HCT116 (cell line): ENCODE results near the gene KLF11.

ENCODE experiments used
- CTCF ChIP-seq, 3 experiments: fragments of 200-600 bp in 1 of 3; sonication (generic) in 1 of 3; IDR thresholded peaks in 2 of 3; conservative IDR thresholded peaks in 1 of 3; 2 replicates each; pipeline ENCODE4 v1.5.1; 2012 to 2017; ENCODE audit warnings: low read depth in 2 of 3, low read length in 2 of 3, antibody characterized with exemption in 1 of 3, borderline replicate concordance in 1 of 3, control low read depth in 1 of 3, mild to moderate bottlenecking in 1 of 3, mixed read lengths in 1 of 3, mixed run types in 1 of 3, moderate library complexity in 1 of 3; ENCODE audit not compliant: insufficient read depth in 1 of 3
- POLR2A ChIP-seq: IDR thresholded peaks from 2 replicates; pipeline ENCODE4 v1.7.0; 2011; ENCODE audit warnings: borderline replicate concordance; ENCODE audit not compliant: insufficient read depth, insufficient read length; ENCODE audit errors: extremely low read depth
- SIN3A ChIP-seq: IDR thresholded peaks from 2 replicates; pipeline ENCODE4 v1.6.1; 2012; ENCODE audit warnings: low read depth
- ZNF274 ChIP-seq: fragments of 200-500 bp; sonication (Bioruptor generic); IDR thresholded peaks from 2 replicates; pipeline ENCODE4 v1.6.1; 2014; ENCODE audit warnings: mild to moderate bottlenecking, low read depth, low read length, inconsistent platforms

GRCh38 chr2:10007435-10007834 is 35.9 kb upstream of the KLF11 start:
- no peak for TF ChIP-seq CTCF (IDR thresholded peaks at IDR 0.05 in 2 of 3, conservative IDR thresholded peaks at IDR 0.05 in 1 of 3; ENCODE audit: borderline replicate concordance in 1 of 3, insufficient read depth in 1 of 3, low read depth in 2 of 3, low read length in 2 of 3)
- TF ChIP-seq POLR2A = no peak
- no peak for TF ChIP-seq ZNF274
- no peak for TF ChIP-seq SIN3A
